Globus pallidus (tissue), 1 donor: ENCODE data around the gene PTPN20.
"Not testable (repeated sequence)": the region's sequence is repeated elsewhere in the genome, so short reads cannot be mapped to it uniquely, and the experiment has no call there.

Experiments
- DNase-seq: peaks from one replicate; pipeline ENCODE4 v3.0.0-alpha.2; 2015; ENCODE audit warnings: low spot score

The PTPN20 gene

DNA sequence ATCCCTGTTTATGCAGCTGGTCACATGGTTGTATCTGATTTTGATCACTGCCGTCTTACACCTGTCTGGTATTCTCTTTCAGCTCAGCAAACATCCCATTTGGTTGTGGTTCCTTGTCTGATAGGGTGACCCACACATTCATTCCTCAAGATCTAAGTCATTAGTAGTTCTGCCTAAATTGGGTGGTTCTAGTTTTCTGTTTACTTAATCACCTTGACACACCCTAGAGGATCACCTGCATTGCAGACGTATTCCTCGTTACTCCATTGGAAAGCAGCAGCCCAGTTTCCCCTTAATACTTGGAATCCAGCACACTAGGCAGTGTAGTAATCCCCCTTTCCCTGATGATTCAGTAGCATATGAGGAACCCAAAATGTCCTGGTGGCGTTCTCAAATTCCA lies 41.3 kb downstream of the PTPN20 start:
- not testable (repeated sequence) for DNase-seq

DNA sequence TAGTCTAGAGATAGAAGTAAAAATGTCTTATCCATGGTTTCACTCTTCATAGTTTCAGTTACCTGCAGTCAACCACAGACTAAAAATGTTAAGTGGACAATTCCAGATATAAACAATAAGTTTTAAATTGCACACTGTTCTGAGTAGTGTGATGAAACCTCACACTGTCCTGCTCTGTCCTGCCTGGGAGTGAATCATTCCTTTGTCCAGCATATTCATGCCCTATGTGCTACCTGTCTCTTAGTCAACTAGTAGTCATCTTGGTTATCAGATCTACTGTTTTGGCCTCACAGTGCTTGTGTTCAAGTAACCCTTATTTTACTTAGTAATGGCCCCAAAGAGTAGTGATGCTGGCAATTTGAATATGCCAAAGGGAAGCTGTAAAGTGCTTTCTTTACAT lies 49.5 kb downstream of the PTPN20 start:
- DNase-seq = not testable (repeated sequence)

DNA sequence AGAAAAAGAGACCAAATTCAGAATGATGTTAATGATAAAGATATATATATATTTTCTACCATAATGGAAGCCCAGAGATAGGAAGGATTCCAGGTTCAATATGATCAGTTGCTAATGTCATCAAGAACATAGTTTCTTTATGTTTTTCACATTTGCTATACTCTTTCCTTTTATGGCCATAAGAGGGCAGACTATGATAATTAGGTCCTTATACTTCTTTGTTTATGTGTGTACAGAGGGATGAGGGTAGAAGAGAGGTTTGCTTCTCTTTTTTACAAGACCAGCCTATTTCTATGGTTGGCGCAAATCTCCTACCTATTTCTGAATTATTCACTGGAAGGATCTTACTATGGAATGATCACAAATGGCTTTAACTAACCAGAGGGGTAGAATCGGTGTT lies 52.1 kb downstream of the PTPN20 start:
- DNase-seq = not testable (repeated sequence)

DNA sequence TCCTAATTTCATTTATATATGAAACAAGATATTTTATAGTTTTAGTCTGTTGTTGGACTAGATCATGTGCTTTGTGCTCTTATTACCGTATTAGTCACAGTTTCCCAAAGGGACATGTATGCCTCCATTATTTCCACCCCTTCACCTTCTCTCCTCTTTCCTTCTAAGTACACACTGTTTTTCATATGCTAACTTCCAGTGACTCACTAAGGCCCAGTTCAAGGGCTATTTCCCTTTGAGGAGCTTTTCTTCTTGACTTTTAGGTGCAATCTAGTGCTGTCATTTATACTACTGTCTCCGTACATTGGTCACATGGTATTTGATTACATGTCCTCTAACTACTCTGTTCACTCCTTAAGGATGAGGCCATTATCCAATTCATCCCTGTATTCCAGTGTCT lies 55.8 kb downstream of the PTPN20 start:
- not testable (repeated sequence) for DNase-seq

DNA sequence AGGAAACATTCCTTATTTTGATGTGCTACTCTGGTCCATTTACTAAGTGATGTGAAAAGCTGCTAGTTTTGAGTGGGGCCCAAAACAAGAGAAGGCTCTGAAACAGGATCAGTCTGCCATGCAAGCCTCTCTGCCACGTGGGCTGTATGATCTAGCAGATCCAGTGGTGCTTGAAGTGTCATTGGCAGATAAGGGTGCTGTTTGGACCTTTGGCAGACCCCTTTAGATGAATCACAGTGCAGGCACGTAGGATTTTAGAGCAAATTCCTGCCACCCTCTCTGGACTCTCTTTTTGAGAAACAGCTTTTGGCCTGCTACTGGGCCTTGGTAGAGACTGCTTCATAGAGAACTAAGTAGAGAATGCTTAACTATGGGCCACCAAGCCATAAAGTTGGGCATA lies 69.0 kb downstream of the PTPN20 start:
- not testable (repeated sequence) for DNase-seq

DNA sequence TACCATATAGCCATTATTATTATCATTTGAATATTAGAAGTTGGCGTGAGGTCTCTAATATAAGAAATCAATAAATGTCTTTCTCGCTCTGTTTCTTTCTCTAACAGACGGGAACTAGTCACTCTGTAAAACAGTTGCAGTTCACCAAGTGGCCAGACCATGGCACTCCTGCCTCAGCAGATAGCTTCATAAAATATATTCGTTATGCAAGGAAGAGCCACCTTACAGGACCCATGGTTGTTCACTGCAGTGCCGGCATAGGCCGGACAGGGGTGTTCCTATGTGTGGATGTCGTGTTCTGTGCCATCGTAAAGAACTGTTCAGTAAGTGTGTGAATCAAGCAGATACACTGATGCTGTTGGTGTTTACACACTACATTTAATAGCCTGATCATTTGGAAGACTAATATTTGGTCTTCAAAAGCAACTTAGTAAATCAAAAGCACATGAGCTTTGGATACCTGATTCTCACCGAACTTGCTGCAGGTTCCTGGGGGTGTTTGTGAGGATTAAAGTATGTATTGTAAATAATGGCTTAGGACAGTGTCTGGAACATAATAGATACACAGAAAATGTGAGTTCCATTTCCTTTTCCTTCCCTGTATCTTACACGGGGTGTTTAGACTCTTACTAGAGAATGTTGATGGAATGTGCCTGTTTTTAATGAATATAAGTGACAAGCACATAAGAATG lies 76.2 kb downstream of the PTPN20 start:
- DNase-seq = not testable (repeated sequence)

DNA sequence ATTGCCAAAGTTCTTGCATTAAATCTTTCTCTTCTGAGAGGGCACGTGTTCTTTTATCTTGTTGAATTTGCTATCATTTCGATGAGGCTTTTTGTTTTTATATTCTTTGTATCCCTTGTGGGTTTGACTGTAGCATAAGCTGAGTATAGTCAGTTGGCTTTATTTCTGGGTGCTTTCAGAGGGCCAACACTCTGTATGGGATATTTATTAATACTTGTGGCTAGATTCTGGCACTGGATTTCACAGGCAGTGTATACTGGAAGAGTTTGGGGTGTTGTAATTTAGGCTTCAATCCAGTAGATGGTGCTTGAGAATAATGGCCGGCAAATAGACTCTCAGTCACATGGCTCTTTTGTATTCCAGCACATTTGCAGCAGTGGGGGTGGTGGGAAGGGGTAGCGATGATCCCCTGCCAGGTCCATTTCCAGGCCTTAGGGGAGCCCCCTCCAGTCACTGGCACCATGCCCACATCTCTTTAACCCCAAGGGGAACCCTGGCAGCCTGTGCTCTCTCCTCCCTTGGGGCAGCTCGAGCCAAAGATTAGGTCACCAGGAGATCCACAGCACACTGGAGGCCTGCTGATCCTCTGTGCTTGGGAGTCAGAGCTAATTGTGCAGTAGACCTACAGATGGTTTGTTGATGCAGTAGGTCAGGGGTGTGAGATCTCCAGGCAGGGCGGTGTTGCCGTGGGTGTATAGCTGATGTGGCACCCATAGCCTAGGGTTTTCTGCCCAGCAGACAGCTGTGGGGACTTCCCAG lies 81.8 kb downstream of the PTPN20 start:
- peak; percentile 73 for DNase-seq

DNA sequence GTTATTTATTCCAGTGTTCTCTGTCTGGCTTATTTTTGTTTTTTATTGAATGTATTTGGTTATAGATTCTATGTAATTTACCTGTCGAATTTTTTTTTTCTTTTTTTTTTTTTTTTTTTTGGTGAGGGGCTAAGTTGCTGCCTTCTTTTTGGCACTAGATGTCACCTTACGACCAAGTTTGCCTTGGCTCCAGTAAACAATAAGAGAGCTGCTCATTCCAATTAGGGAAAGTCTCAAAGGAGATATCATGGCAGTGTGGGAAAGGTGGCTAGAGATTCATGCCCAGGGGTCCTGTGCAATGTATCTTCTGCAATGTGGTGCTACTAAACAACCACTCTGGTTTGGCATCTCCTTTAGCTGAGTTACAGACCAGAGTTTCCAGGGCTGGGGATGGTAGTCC lies 84.0 kb downstream of the PTPN20 start:
- no peak for DNase-seq

DNA sequence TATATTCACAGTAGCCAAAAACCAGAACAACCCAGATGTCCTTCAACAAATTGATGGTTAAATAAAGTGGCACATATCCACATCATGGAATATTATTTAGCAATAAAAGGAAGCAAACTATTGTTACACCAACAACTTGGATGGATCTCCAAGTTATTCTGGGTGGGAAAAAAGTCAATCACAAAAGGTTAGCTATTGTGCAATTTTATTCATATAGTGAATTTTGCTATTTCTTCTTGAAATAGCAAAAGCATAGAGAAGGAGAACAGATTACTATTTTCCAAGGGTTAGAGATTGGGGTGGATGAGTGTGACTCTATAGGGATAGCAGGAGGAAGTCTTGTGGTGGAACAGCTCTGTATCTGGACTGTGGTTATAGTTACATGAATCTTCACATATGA lies 87.0 kb downstream of the PTPN20 start:
- no peak for DNase-seq

DNA sequence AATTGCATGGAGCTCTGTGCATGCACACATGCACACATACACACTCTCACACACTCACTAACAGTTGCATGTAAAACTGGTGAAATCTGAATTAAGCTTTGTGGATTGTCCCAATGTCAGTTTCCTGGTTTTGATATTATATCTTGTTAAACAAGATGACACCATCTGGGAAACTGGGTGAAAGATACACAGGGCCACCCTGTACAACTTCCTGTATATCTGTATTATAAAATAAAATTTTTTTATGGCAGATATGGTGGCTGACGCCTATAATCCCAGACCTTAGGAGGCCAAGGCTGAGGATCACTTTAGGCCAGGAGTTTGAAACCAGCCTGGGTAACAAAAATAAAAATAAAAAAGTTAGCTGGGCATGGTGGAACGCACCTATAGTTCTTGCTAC lies 87.4 kb downstream of the PTPN20 start:
- no peak for DNase-seq

DNA sequence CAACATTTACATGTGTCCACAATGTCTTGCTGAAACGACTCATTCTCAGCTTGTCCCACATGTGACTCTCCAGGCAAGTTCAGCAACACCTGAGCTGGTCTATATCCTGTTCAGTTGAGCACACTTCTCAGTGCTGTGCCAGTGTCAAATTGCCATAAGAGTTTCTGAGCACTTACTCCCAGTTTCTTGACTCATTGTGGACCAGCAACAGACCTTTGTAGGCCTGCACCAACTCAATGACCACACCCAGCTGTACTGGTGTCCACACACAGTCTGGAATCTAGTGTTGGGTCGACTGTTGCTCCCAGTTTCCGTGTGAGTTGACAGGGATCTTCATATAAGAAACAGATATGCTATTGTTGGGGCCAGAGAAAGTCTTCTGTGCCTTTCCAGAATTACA lies 88.0 kb downstream of the PTPN20 start:
- no peak for DNase-seq

DNA sequence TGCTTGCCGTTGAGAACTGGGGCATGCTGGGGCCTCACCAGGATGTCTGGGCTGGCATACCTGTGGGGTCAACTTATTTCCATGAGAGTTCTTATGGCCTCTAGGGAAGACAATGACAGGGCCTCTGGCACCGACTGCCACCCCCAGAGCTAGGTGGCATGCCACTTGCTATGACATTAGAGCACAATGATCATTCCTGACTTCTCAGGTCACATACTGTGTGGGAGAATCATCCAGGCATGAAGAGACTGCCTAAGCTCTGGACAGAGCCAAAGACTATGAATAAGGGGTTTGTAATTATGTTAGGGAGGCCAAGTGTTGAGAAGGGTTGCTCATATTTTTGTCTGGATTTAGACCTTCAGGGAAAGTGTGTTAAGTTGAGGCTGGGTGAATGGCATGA lies 97.5 kb downstream of the PTPN20 start:
- no peak for DNase-seq

DNA sequence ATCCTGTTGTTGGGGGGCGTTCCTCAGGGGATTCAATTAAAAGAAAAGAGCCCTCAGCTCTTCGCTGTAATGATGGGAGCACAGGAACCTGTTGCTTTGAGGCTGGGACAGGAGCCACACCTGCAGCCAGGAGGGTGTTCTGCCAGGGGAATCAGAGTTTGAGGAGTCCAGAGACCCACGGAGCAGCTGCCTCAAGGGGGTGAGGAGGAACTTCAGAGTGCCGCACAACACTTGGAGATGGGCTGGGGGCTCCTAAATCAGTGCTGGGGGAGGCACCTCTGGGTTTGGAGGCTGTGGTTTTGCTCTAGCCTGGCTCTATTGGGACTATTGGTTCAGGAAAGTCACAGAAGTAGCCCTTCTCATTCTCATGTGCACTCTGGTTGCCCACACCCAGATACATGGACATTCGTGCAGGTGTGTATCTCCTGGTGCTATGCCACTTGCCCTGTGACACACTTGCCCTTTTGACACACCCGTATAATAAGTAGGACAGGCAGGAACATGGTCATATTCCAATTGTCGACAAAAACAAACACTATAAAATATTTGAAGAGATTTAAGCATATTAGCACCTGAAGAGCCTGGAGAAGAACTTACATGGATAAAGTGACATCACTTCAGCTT lies 98.1 kb downstream of the PTPN20 start:
- DNase-seq = no peak

DNA sequence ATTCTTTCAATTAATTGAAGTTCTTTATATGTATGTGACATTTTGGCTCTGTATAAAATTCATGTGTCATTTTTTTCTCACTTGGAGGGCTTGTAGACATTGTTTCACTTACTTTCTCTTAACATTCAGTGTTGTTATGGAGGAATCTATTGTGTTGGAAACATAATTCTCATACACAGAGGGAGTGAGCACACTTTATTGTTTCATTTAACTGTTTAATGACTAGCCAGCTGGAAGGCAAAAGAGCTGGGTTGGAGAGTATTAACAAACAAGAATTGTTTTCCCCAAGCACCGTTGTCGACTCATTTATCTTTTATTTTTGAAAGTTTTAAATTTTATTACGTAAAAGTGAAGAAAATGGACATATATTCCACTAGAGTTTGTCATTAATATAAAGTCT lies 98.8 kb downstream of the PTPN20 start:
- no peak for DNase-seq

DNA sequence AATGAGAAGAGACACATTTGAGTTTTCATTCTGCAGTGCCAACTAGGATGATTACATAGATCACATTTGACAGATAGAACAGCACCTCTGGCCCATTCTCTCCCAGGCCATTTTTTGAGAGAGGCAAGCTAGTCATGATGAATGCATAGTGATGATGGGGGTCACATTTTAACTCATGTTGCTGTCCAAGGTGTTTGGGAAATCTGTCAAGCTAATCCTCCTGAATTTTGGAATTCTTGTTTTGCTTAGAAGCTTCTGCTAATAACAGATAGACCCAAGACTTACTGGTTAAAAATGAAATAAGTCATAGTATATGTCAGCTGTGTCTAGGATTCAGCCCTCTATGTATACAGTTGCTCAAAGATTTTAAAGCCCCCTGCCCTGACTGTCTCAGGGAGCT lies 101.0 kb downstream of the PTPN20 start:
- no peak for DNase-seq

DNA sequence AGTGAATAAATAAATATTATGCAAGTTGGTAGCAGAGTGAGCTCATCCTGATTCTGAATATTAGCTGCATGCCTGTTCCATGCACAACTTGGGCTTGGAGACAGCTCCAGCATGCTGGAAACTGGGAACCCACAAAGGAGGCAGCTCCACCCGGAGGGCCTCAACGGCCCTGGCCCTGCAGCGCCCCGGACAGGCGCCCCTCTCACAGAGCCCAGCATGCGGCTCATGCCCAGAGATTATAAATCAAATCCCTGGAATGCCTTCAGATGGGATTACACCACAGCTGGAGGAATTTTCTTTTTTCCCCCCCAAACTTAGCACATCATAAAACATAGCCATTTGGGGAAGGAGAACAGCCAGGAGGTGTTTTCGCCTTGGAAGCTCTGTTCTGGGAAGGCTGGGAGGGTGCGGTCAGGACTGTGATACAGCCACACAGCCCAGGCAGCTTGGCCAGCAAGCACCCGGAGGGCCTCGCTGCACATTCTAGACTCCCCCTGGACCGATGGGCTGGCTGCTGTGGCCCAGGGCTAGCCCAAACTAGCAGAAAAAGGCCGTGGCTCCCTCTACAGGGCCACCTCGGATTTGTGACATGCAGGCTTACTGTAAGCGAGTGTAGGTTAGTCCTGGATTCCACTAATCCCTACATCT lies 102.4 kb downstream of the PTPN20 start:
- DNase-seq = no peak

DNA sequence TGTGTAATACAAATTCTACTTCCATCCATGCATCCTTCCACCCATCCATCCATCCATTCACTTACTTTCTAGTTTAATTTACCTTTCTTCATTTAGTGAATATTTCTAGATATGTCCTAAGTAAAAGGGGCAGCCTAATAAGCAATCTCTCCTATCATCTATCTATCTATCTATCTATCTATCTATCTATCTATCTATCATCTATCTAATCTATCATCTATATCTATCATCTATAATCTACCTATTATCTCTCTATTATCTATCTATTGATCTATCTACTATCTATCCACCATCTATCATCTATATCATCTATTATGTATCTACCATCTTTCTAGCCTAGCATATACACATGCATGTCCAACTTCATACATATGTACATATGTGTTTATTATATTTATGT lies 104.2 kb downstream of the PTPN20 start:
- no peak for DNase-seq

DNA sequence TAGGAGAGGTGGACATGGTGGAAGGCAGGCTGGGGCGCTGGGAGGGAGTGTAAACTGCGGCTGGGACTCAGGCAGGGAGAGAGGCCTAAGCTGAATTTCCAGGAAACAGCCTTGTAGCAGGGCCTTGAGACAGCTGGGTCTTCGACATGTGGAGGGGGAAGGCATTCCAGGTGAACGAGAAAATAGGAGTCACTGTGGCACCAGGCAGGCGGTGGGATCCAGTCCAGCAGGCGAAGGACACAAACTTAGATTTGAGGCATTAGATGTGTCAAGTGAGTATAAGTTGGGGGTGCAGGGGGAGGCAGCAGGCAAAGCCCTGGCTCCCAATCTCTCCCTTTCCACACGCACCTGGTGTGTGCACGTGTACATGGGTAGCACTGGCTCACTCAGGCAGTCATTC lies 105.3 kb downstream of the PTPN20 start:
- DNase-seq = no peak

DNA sequence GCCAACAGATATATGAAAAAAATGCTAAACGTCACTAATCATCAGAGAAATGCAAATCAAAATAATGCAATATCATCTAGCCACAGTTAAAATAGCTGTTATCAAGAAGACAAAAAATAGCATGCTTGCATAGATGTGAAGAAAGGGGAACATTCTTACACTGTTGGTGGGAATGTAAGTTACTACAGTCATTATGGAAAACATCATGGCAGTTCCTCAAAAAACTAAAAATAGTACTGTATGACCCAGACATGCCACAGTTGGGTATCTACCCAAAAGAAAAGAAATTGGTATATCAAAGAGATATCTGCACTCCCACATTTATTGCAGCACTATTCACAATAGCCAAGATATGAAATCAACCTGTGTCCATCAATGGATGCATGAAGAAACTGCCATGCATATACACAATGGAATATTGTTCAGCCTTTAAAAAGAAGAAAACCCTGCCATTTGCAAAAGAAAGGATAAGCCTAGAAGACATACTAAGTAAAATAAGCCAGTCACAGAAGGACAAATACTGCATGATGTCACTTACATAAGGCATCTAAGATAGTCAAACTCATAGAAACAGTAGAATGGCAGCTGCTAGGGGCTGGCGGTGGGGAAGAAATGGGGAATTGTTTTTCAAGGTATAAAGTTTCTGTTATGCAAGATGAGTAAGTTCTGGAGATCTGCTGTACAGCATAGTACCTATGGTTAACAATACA lies 107.0 kb downstream of the PTPN20 start:
- no peak for DNase-seq

DNA sequence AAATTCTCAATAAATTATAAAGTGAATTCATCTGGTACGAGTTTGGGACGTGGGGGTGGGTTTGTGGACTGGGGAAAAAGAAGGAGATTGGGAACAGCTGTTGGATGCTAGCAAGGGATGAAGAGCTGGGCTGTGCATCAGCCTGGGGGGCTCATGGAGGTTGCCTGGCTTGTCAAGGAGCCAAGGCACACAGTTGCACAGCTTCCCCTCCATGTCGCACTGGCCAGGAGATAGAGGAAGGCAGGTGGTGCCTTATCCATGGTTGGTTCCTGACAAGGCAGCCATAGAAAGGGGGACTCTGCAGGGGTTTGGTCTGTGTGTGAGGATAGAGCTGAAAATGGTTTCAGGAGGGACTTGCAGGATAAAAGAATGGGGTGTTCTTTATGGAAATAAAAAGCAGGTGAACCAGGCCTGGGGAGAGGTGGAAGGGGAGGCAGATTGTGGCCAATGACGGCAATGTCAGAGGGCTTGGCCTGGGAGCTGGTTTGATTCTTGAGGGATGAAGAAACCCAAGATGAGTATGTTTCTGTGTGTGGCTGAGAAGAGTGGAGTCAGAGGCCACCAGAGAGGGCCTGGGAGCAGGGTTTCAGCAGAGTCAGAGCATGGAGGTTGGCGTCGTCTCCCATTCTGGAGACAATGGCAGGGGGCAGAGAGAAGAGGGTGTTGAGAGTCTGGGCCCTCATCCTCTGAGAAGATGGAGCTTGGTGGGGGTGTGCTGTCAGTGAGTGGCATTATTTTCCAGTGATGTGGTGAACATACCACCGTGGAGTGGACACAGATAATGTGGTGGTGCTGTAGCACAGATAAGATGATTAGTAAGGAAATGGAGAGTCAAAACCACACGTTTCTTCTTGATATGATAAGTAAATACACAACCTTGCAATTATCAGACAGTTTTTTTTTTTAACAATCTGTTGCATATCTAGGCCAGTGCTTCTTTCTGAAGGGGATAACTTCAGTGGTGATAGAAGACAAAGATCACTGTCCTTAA lies 108.2 kb downstream of the PTPN20 start:
- DNase-seq = no peak

DNA sequence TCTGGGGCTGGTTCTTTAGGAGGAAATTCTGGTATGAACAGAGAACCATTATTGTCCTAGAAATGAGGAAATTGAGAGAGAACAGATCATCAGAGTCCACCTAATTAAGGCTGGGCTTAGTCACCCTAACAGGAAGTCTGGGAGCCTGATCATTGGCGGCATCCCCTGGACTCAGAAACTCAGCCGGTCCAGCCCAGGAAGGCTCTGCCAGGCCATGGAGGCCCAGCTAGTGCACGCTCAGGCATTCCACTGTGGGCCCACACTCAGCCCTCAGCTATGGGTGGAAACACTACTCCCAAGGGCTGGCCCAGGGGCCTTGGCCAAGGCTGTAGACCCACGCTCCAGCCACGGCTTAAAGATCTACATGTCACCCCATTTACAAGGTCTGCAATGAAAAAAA lies 109.2 kb downstream of the PTPN20 start:
- DNase-seq = no peak
